GM12874 (cell line): Measurements from ENCODE around the gene ACAP1.

ENCODE experiments used
- CTCF ChIP-seq: IDR thresholded peaks from 2 replicates; pipeline ENCODE4 v1.5.1; 2011; ENCODE audit warnings: low read depth, mild to moderate bottlenecking, control low read depth, low read length, moderate library complexity; ENCODE audit not compliant: insufficient read depth

The ACAP1 gene

GRCh38 chr17:7374353-7374752, 38.0 kb downstream of the ACAP1 start:
- TF ChIP-seq CTCF = no peak

- no peak for TF ChIP-seq CTCF
These were observed 42.8 kb downstream of the ACAP1 start for GRCh38 chr17:7379134-7379533.

- TF ChIP-seq CTCF = no peak
These were observed 44.0 kb downstream of the ACAP1 start for GRCh38 chr17:7380321-7380720.

- no peak for TF ChIP-seq CTCF
These were observed 44.7 kb downstream of the ACAP1 start, which contains the start of gene TNK1 for GRCh38 chr17:7380855-7381683. TNK1 (plus strand) TSS chr17:7381089; CDS start chr17:7382927, 1,838 bp downstream.

GRCh38 chr17:7382901-7383300, 46.6 kb downstream of the ACAP1 start:
- TF ChIP-seq CTCF = no peak

- TF ChIP-seq CTCF = no peak
These were observed 47.0 kb downstream of the ACAP1 start for GRCh38 chr17:7383371-7383741.

GRCh38 chr17:7383742-7384488, 47.6 kb downstream of the ACAP1 start:
- no peak for TF ChIP-seq CTCF
